Gastroesophageal sphincter (tissue), 4 donors: ENCODE results near the gene PTPRN2. TPM values are rescaled to one million over a fixed set of nuclear protein-coding genes. Genes with fewer than 3 reads are reported as not detected.

Experiments
- ATAC-seq: fragments of 150-250 bp; one replicate; pipeline ENCODE4 v1.9.1; 2016; ENCODE audit warnings: mild to moderate bottlenecking, moderate library complexity
- H3K27ac ChIP-seq, 4 donors: fragments of 200-600 bp; sonication (generic) in 3 of 4; 1 replicate in 3 of 4; 2 replicates in 1 of 4; pipeline ENCODE4 v1.5.1; 2016 to 2019
- H3K27me3 ChIP-seq: fragments of 200-600 bp; sonication (generic); one replicate; pipeline ENCODE4 v1.5.1; 2019
- H3K36me3 ChIP-seq, 2 donors: fragments of 200-600 bp; sonication (generic); one replicate each; pipeline ENCODE4 v1.5.1; 2019; ENCODE audit warnings: control low read depth in 1 of 2
- H3K4me1 ChIP-seq, 3 donors: fragments of 200-600 bp; sonication (generic); 1 replicate in 2 of 3; 2 replicates in 1 of 3; pipeline ENCODE4 v1.5.1; 2016 to 2019; ENCODE audit warnings: control low read depth in 2 of 3
- H3K4me3 ChIP-seq, 2 donors: fragments of 200-600 bp; sonication (generic); one replicate each; pipeline ENCODE4 v1.5.1; 2019; ENCODE audit warnings: mild to moderate bottlenecking in 1 of 2, moderate library complexity in 1 of 2
- H3K9me3 ChIP-seq, 3 donors: fragments of 200-600 bp; sonication (generic); one replicate each; pipeline ENCODE4 v1.5.1; 2017 to 2019; ENCODE audit warnings: control low read depth in 2 of 3
- CTCF ChIP-seq, 4 experiments: fragments of 200-600 bp in 2 of 4; fragments of 450-650 bp in 2 of 4; sonication (generic) in 1 of 4; IDR thresholded peaks; one replicate each; pipeline ENCODE4 v1.5.1; 2017 to 2019; ENCODE audit warnings: antibody characterized with exemption in 4 of 4, mild to moderate bottlenecking in 2 of 4, moderate library complexity in 2 of 4
- EP300 ChIP-seq: sonication (generic); formaldehyde crosslinking; IDR thresholded peaks from one replicate; pipeline ENCODE4 v1.6.1; 2017; ENCODE audit warnings: antibody characterized with exemption, mild to moderate bottlenecking
- POLR2A ChIP-seq, 2 donors: fragments of 450-650 bp; IDR thresholded peaks; one replicate each; pipeline ENCODE4 v1.6.1; 2017; ENCODE audit warnings: antibody characterized with exemption in 2 of 2, mild to moderate bottlenecking in 2 of 2, moderate library complexity in 1 of 2
- POLR2AphosphoS5 ChIP-seq: sonication (generic); formaldehyde crosslinking; IDR thresholded peaks from one replicate; pipeline ENCODE4 v1.6.1; 2017; ENCODE audit warnings: antibody characterized with exemption
- WGBS, 2 donors: methylation state at CpG; one replicate each; pipeline ENCODE4 v1.1.5; 2018; ENCODE audit warnings: low coverage in 1 of 2; 5-methylcytosine and 5-hydroxymethylcytosine counted together
- total RNA-seq, 4 donors: library from RNA; depleted of rRNA; stranded (reverse); fragments of >200 nt; gene quantifications; one replicate each; pipeline ENCODE4 v1.1.0, GENCODE V29; 2016

Gene PTPRN2
- total RNA-seq, 4 donors from 2014 or later, result 1.7 to 4.7 (median 3.3) TPM

DNA sequence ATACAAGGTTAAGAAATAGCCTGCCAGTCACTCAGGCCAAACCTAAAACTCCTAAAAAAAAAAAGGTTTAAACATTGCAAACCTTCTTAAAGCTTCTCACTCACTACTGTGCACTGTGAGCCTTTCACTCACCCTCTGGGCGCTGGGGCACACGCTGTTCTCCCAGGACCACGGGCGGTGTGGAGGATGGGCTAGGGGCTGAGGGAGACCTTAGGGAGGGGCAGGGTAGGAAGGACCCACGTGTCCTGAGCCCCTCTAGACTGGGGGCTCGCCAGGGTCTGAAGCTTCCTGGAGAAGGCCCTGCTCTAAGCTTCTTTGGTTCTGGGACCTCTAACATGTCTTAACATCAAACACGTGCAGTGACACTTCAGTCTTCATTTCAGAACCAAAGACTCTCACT is 681.0 kb downstream of the PTPRN2 start:
- Histone ChIP-seq H3K27me3 (no peaks in the 10 kb centered on the region), H3K27ac (no peak overlapping the region), H3K4me3 (no peak overlapping the region), H3K4me1 (no peaks in the 10 kb centered on the region), H3K36me3 (no peaks in the 10 kb centered on the region), H3K9me3 (peaks cover 0 to under 1% (median 0%) of the 10 kb centered on the region in 3 donors)
- no peak for ATAC-seq
- TF ChIP-seq POLR2A (IDR thresholded peaks at IDR 0.05) (no peak), POLR2AphosphoS5 (no peak), CTCF (IDR thresholded peaks at IDR 0.05) (no peak), EP300 (no peak)
- 69% methylated on average over 2 of the region's 7 CpGs; no CpG with 5 or more reads in 1 of the 2 donors for WGBS, 2 donors

DNA sequence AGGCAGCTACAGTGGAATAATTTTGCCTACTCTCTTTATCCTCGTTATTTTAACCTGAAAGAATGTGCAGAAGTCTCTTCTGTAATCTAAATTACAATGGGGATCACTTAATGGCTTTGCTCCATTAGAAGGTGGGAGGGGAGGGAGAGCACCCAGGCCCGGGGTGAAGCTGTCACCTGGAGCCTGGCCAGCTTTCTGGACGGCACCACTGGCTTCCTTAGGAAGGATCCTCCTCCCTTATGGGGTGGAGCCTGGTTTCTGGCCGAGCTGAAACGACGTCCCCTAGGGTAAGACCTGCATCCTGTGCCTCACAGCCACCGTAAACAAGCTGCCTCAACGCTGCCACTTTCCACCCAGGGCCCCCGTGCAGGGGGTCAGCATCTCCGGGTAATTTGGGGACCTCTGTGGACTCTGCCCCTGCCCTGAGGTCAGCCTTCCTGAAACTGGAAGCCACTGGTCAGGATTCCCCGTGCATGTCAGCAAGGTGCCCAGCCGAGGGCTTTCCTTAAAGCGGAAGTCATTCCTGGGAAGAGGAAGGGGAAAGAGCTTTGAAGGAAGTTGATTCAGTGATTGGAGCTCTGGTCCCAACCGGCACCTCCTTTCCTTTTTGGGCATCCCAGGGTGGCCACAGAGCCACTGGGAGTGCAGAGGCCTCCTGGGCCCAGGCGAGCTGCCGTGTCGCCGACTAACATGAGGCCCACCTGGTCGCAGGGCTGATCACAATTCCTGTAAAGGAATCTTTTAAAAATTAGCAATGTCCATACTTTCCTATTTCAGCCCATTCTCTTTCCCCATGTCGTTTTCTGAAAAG is 681.8 kb downstream of the PTPRN2 start:
- Histone ChIP-seq H3K4me3 (no peak overlapping the region), H3K27ac (no peak overlapping the region), H3K36me3 (no peaks in the 10 kb centered on the region), H3K27me3 (no peaks in the 10 kb centered on the region), H3K9me3 (no peaks in the 10 kb centered on the region), H3K4me1 (no peaks in the 10 kb centered on the region)
- TF ChIP-seq POLR2A (IDR thresholded peaks at IDR 0.05), result no peak
- no peak for TF ChIP-seq CTCF (IDR thresholded peaks at IDR 0.05)
- no peak for TF ChIP-seq EP300
- no peak for TF ChIP-seq POLR2AphosphoS5
- 36 to 73% methylated on average over 3 to 8 of the region's 20 CpGs for WGBS, 2 donors
- ATAC-seq, result peak; percentile 22

DNA sequence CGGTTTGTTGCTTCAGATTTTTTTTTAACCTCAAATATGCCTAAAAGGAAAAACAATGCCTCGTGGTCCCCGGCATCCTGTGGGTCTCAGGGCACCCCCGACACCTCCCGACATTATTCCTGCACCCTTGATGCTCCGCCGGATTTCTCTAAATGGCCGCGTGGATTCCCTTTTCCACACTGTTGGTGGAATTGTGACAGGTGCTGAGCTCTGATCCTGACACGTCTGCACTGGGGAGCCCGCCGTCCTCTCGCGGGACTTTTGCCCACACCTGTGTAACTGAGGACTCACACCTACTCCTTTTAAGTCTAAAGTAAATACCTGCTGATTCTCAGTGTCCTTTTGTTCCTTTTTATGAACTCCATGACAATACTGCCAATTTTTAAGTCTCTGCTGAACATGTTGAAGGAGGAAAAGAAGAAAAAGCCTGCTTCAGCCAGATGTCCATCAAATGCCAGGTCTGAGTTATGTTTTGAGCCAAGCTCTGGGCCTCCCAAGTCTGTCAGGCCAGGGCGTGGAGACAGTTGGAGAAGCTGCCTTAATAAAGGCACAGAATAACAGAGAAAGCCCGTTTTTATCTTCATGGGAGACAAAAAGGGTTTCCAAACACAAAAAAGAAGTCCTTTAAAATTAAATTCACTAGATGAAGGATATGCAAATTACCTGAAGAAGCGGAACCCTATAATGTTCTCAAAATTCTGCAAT is 682.6 kb downstream of the PTPRN2 start:
- Histone ChIP-seq H3K27ac (no peak overlapping the region), H3K4me1 (no peaks in the 10 kb centered on the region), H3K9me3 (no peaks in the 10 kb centered on the region), H3K36me3 (no peaks in the 10 kb centered on the region), H3K4me3 (no peak overlapping the region), H3K27me3 (no peaks in the 10 kb centered on the region)
- 72 to 73% methylated on average over 12 of the region's 17 CpGs for WGBS, 2 donors
- no peak for ATAC-seq
- no peak for TF ChIP-seq POLR2AphosphoS5
- TF ChIP-seq CTCF (IDR thresholded peaks at IDR 0.05), result no peak
- no peak for TF ChIP-seq EP300
- TF ChIP-seq POLR2A (IDR thresholded peaks at IDR 0.05), result no peak

DNA sequence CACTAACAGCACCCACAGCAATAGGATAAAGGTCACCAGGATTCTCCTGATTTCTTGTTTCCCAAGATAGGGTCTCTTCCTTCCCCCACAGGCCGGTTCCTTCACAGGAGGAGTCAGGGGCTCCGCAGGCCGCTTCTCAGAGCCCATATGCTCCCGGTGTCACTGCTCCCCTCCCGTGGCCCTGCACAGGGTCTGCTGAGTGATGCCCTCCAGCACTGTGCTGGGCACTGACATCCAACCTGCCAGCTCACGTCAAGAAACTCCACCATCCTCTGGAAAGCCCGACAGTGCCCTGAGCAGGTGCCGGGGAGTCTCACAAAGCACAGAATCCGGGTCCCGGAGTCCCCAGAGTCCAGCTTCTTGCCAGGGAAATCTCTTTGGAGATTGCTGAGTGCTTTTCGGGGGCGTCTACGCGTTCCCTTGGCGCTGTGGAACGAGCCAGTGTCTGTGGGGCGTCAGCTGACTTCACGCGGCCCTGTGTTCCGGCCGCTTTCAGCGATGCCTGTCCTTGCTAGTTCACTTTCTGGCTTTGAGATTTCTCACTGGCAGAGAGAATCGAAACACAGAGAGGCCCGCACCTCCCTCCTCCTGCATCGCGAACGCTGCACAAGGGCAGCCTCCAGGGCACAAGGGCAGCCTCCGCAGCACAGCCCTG is 683.3 kb downstream of the PTPRN2 start:
- no peak overlapping the region for H3K4me3 ChIP-seq
- H3K4me1 ChIP-seq, result no peaks in the 10 kb centered on the region
- no peak for ATAC-seq
- TF ChIP-seq POLR2AphosphoS5 (no peak), CTCF (IDR thresholded peaks at IDR 0.05) (no peak), EP300 (no peak), POLR2A (IDR thresholded peaks at IDR 0.05) (no peak)
- H3K9me3 ChIP-seq, result no peaks in the 10 kb centered on the region
- no peaks in the 10 kb centered on the region for H3K36me3 ChIP-seq
- 82 to 90% methylated on average over 2 to 11 of the region's 28 CpGs for WGBS, 2 donors
- no peaks in the 10 kb centered on the region for H3K27me3 ChIP-seq
- H3K27ac ChIP-seq, result no peak overlapping the region
